ENCODE results near the gene FGD5. TPM values are rescaled to one million over a fixed set of nuclear protein-coding genes. Genes with fewer than 3 reads are reported as not detected.

The FGD5 gene
- total and polyA plus RNA-seq, 9 of the 15 experiments (the other 6 are each of a cell fraction or from before 2014, with no cell fraction given), result 0.18 TPM; not detected in 8

DNA sequence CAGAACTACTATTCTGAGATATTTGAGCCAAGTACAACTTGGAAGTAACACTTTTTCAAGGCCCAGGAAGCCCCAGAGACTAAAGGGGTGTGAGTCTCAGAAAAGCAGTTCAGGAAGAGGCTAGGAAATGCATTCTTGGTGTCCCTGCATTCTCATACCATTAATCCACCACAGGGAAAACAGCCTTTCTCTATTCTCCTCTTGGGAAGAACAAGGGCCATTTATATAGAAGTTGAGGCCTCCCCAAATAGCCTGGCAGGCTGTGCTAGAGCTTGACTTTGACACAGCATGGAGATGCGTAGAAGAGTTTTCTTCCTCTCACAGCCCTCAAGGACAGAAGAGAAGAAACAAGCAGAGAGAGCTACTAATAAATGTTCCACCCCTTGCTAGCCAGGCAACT is 123.1 kb downstream of the FGD5 start:
- POLR2A ChIA-PET, result interaction anchor here (0.7 kb wide), 1 partner anchor 154 kb away, joined by 3 read pairs; no protein-coding TSS in a partner anchor
- intact Hi-C loops (cut with micrococcal nuclease), result no loop called here
- no peak for DNase-seq (ENCODE audit: extremely low read depth in 1 of 4, low spot score in 3 of 4)

DNA sequence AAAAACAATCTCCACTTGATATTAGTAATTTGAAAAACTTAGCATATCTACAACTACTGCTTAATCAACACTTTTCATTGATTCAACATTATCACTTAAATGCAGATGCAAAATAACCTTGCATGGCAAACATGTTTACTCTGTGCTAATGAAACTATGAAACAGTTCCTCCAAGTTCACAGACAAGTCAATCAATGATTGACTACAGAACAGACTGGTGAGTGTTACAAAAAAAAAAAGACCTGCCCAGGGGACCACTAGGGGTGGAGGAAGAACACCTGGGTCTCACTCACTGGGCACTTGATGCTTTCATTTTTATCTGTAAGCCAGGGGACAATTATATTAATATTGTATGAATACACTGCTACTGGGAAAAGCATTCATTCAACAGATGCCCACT is 124.3 kb downstream of the FGD5 start:
- POLR2A ChIA-PET, result interaction anchor here (0.6 to 1.1 kb wide), 2 partner anchors 10 to 339 kb away, joined by 4 to 5 read pairs; no protein-coding TSS in a partner anchor
- TF ChIP-seq POLR2AphosphoS5 (IDR thresholded peaks at IDR 0.05; ENCODE audit: control insufficient read depth, insufficient read depth, low read depth, low read length) (no peak), ZFPM2 (CRISPR knock-in tag; IDR thresholded peaks at IDR 0.05) (no peak), MTA1 (IDR thresholded peaks at IDR 0.05; ENCODE audit: borderline replicate concordance) (no peak), COPS2 (conservative IDR thresholded peaks at IDR 0.05) (no peak), GTF2E2 (tag; IDR thresholded peaks at IDR 0.05) (no peak), ZNF316 (IDR thresholded peaks at IDR 0.05) (peak; percentile 28; the same call in 1 of the 2 replicates)
- TF ChIP-seq, protein P1, sequence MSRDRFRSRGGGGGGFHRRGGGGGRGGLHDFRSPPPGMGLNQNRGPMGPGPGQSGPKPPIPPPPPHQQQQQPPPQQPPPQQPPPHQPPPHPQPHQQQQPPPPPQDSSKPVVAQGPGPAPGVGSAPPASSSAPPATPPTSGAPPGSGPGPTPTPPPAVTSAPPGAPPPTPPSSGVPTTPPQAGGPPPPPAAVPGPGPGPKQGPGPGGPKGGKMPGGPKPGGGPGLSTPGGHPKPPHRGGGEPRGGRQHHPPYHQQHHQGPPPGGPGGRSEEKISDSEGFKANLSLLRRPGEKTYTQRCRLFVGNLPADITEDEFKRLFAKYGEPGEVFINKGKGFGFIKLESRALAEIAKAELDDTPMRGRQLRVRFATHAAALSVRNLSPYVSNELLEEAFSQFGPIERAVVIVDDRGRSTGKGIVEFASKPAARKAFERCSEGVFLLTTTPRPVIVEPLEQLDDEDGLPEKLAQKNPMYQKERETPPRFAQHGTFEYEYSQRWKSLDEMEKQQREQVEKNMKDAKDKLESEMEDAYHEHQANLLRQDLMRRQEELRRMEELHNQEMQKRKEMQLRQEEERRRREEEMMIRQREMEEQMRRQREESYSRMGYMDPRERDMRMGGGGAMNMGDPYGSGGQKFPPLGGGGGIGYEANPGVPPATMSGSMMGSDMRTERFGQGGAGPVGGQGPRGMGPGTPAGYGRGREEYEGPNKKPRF (IDR thresholded peaks at IDR 0.05; ENCODE audit: low read depth, low read length), result no peak
- TF ChIP-seq, protein P2, sequence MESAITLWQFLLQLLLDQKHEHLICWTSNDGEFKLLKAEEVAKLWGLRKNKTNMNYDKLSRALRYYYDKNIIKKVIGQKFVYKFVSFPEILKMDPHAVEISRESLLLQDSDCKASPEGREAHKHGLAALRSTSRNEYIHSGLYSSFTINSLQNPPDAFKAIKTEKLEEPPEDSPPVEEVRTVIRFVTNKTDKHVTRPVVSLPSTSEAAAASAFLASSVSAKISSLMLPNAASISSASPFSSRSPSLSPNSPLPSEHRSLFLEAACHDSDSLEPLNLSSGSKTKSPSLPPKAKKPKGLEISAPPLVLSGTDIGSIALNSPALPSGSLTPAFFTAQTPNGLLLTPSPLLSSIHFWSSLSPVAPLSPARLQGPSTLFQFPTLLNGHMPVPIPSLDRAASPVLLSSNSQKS (CRISPR knock-in tag; IDR thresholded peaks at IDR 0.05), result no peak
- Histone ChIP-seq H3K79me2 (ENCODE audit: control insufficient read depth, insufficient read depth, low read length) (peaks cover 37% of the 10 kb centered on the region), H4K20me1 (replicated peaks; ENCODE audit: control insufficient read depth, insufficient read depth, low read length) (peaks cover 4% of the 10 kb centered on the region; the same call in 1 of the 2 replicates), H3K9me1 (ENCODE audit: control insufficient read depth, insufficient read depth, low read length) (no peaks in the 10 kb centered on the region), H3K27me3 (ENCODE audit: control insufficient read depth in 2 of 2, insufficient read depth in 2 of 2, low read length in 2 of 2) (0 out of 5 replicates have a peak, but pooled peaks cover 0 to 6% of the 10 kb centered on the region in 2 experiments), H3K4me2 (ENCODE audit: insufficient read depth, low read length) (no peak overlapping the region), H2AFZ (ENCODE audit: low read depth, low read length) (no peak overlapping the region), H3K9me3 (replicated peaks; ENCODE audit: control insufficient read depth, insufficient read depth, low read depth, low read length) (no peaks in the 10 kb centered on the region), H3K27ac (ENCODE audit: extremely low read depth, low read depth, low read length) (no peak overlapping the region), H3K4me3 (no peak overlapping the region), H3K4me1 (replicated peaks in 1 of 2; ENCODE audit: control insufficient read depth in 2 of 2, insufficient read depth in 2 of 2, low read length in 2 of 2) (peaks cover 5 to 6% of the 10 kb centered on the region in 2 experiments; a peak in 4 of 5 replicates), H3K9ac (ENCODE audit: insufficient read depth in 1 of 2, low read depth in 2 of 2, low read length in 2 of 2) (no peak overlapping the region), H3K36me3 (ENCODE audit: control insufficient read depth, insufficient read depth, low read length) (peaks cover 33% of the 10 kb centered on the region)
- no TSS peak for BruUV-seq (replicated peaks)
- CTCF ChIA-PET (ENCODE audit: low intra/inter-chr PET ratio), result no interaction called here
- ATAC-seq (no peak), FAIRE-seq (no peak), DNase-seq (ENCODE audit: extremely low read depth in 1 of 4, low spot score in 3 of 4) (no peak)
- in situ Hi-C loops (cut with MboI), result no loop called here
- intact Hi-C loops (cut with micrococcal nuclease), result no loop called here

More for the DNA sequence above, 123.1 kb downstream of the FGD5 start:
- H3K4me3 ChIP-seq, result no peak overlapping the region
- peaks cover 33% of the 10 kb centered on the region for H3K79me2 ChIP-seq (ENCODE audit: control insufficient read depth, insufficient read depth, low read length)
- peaks cover 4% of the 10 kb centered on the region; the same call in 1 of the 2 replicates for H4K20me1 ChIP-seq (replicated peaks; ENCODE audit: control insufficient read depth, insufficient read depth, low read length)
- WGBS (ENCODE audit: insufficient coverage, low coverage, missing lambda C conversion rate), result 75% methylated on average over 1 of the region's 1 CpG
- no TSS peak for BruUV-seq (replicated peaks)
- H3K4me2 ChIP-seq (ENCODE audit: insufficient read depth, low read length), result no peak overlapping the region
- H3K36me3 ChIP-seq (ENCODE audit: control insufficient read depth, insufficient read depth, low read length), result peaks cover 33% of the 10 kb centered on the region
- no peaks in the 10 kb centered on the region for H3K9me1 ChIP-seq (ENCODE audit: control insufficient read depth, insufficient read depth, low read length)
- peaks cover 0 to 6% of the 10 kb centered on the region in 2 experiments; a peak in 4 of 5 replicates for H3K4me1 ChIP-seq (replicated peaks in 1 of 2; ENCODE audit: control insufficient read depth in 2 of 2, insufficient read depth in 2 of 2, low read length in 2 of 2)
- FAIRE-seq, result peak; percentile 19
- no peak overlapping the region for H3K9ac ChIP-seq (ENCODE audit: insufficient read depth in 1 of 2, low read depth in 2 of 2, low read length in 2 of 2)
- in situ Hi-C loops (cut with MboI), result no loop called here
- H2AFZ ChIP-seq (ENCODE audit: low read depth, low read length), result no peak overlapping the region
- H3K27me3 ChIP-seq (ENCODE audit: control insufficient read depth in 2 of 2, insufficient read depth in 2 of 2, low read length in 2 of 2), result 0 out of 5 replicates have a peak, but pooled peaks cover 0 to 6% of the 10 kb centered on the region in 2 experiments
- H3K27ac ChIP-seq (ENCODE audit: extremely low read depth, low read depth, low read length), result no peak overlapping the region
- peak; percentile 8; the same call in 1 of the 3 replicates for ATAC-seq
- CTCF ChIA-PET (ENCODE audit: low intra/inter-chr PET ratio), result no interaction called here
- TF ChIP-seq, protein P3, sequence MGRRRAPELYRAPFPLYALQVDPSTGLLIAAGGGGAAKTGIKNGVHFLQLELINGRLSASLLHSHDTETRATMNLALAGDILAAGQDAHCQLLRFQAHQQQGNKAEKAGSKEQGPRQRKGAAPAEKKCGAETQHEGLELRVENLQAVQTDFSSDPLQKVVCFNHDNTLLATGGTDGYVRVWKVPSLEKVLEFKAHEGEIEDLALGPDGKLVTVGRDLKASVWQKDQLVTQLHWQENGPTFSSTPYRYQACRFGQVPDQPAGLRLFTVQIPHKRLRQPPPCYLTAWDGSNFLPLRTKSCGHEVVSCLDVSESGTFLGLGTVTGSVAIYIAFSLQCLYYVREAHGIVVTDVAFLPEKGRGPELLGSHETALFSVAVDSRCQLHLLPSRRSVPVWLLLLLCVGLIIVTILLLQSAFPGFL (CRISPR knock-in tag; IDR thresholded peaks at IDR 0.05), result no peak
- no peaks in the 10 kb centered on the region for H3K9me3 ChIP-seq (replicated peaks; ENCODE audit: control insufficient read depth, insufficient read depth, low read depth, low read length)

All from K562 (cell line).